ENCODE data around the gene TUBGCP4. TPM values are rescaled to one million over a fixed set of nuclear protein-coding genes. Genes with fewer than 3 reads are reported as not detected.
"Not testable (repeated sequence)": the region's sequence is repeated elsewhere in the genome, so short reads cannot be mapped to it uniquely, and the experiment has no call there.

The TUBGCP4 gene
- polyA plus RNA-seq, 1 of the 3 experiments (the other 2 are of a cell fraction), result 6.6 TPM

DNA sequence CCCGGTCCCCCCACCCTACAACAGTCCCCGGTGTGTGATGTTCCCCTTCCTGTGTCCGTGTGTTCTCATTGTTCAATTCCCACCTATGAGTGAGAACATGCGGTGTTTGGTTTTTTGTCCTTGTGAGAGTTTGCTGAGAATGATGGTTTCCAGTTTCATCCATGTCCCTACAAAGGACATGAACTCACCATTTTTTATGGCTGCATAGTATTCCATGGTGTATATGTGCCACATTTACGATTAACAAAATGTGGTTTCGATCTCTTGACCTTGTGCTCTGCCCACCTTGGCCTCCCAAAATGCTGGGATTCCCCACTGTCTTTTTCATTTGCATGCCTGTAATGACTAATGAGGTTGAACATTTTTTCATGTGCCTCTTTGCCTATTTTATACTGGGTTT, 22.7 kb downstream of the TUBGCP4 start:
- H3K9ac ChIP-seq; H3K27me3 ChIP-seq (ENCODE audit: insufficient read depth); H2AFZ ChIP-seq (ENCODE audit: low read depth); H3K9me3 ChIP-seq; CTCF ChIA-PET; H3K4me3 ChIP-seq (ENCODE audit: low read depth in 2 of 2, low read length in 1 of 2); H3K9me2 ChIP-seq; DNase-seq; H3K27ac ChIP-seq (ENCODE audit: low read depth in 2 of 2, low read length in 1 of 2); H3K4me2 ChIP-seq; H3F3A ChIP-seq (replicated peaks; ENCODE audit: insufficient read depth); H3K79me2 ChIP-seq (ENCODE audit: insufficient read depth); H4K20me1 ChIP-seq (ENCODE audit: insufficient read depth); POLR2A ChIA-PET; H3K4me1 ChIP-seq (ENCODE audit: control insufficient read depth in 1 of 2, insufficient read depth in 2 of 2, low read depth in 1 of 2, low read length in 1 of 2): not testable (repeated sequence)
- WGBS (ENCODE audit: low lambda C conversion rate), result 96% methylated on average over 6 of the region's 6 CpGs
- H3K36me3 ChIP-seq (replicated peaks in 1 of 2; ENCODE audit: control insufficient read depth in 1 of 2, insufficient read depth in 2 of 2, low read length in 1 of 2), result peaks cover 26 to 40% of the 10 kb centered on the region in 2 experiments

DNA sequence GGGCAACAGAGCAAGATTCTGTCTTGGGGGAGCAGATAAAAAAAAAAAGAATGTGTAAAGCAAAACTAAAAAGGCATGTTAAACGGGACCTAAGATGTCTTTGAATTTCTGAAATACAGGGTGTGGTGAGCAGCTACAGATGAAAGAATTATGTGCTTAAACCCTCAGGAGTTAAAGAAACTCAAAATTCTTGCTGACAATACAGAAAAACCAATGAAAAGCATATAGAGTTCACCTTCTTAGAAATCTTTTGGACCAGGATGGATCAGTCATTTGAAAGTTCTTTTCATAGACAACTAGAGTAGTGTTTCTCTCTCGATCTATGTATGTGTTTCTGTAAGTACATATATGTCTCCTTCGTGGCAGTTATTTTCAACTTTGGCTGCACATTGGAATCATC, 31.4 kb downstream of the TUBGCP4 start:
- no peaks in the 10 kb centered on the region for H3K79me2 ChIP-seq (ENCODE audit: insufficient read depth)
- no peaks in the 10 kb centered on the region for H3K9me3 ChIP-seq
- POLR2A ChIA-PET, result interaction anchor here (1.1 kb wide), 1 partner anchor 73 kb away, joined by 3 read pairs; no protein-coding TSS in a partner anchor
- H3K27me3 ChIP-seq (ENCODE audit: insufficient read depth), result no peaks in the 10 kb centered on the region
- H2AFZ ChIP-seq (ENCODE audit: low read depth), result no peak overlapping the region
- DNase-seq, result no peak
- peaks cover 0 to 14% of the 10 kb centered on the region in 2 experiments; a peak in 2 of 4 replicates for H3K4me1 ChIP-seq (ENCODE audit: control insufficient read depth in 1 of 2, insufficient read depth in 2 of 2, low read depth in 1 of 2, low read length in 1 of 2)
- CTCF ChIA-PET, result no interaction called here
- H3K27ac ChIP-seq (ENCODE audit: low read depth in 2 of 2, low read length in 1 of 2), result no peak overlapping the region
- H3K9me2 ChIP-seq, result no peaks in the 10 kb centered on the region
- peaks cover 71 to 81% of the 10 kb centered on the region in 2 experiments for H3K36me3 ChIP-seq (replicated peaks in 1 of 2; ENCODE audit: control insufficient read depth in 1 of 2, insufficient read depth in 2 of 2, low read length in 1 of 2)
- H4K20me1 ChIP-seq (ENCODE audit: insufficient read depth), result no peaks in the 10 kb centered on the region; the same call in 1 of the 2 replicates
- no peak overlapping the region for H3K9ac ChIP-seq
- WGBS (ENCODE audit: low lambda C conversion rate), result 95% methylated on average over 3 of the region's 3 CpGs
- H3K4me3 ChIP-seq (ENCODE audit: low read depth in 2 of 2, low read length in 1 of 2), result no peak overlapping the region
- TF ChIP-seq TEAD4 (IDR thresholded peaks at IDR 0.05; ENCODE audit: borderline replicate concordance, insufficient read depth), result no peak
- no peak for TF ChIP-seq TCF12 (IDR thresholded peaks at IDR 0.05)
- H3F3A ChIP-seq (replicated peaks; ENCODE audit: insufficient read depth), result peaks cover 14% of the 10 kb centered on the region
- no peak overlapping the region for H3K4me2 ChIP-seq

DNA sequence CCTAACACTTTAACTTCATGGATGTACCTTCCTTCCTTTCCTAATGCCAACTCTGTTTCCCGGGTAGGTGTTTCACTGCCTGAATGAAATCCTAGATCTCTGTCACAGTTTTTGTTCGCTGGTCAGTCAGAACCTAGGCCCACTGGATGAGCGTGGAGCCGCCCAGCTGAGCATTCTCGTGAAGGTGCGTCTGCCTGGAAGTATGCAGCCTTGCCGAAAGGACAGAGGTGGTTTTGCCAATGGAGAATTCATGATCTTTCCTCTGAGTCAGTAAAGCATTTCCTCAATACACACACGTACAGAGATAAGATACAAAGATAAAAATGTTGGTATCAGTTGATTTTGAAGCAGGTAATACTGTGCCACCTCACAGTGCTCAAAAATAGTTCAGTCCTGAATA, 32.7 kb downstream of the TUBGCP4 start:
- H3K9me3 ChIP-seq, result no peaks in the 10 kb centered on the region
- CTCF ChIA-PET, result interaction anchor here (0.9 to 1.2 kb wide), 2 partner anchors 28 to 111 kb away, joined by 3 to 4 read pairs; no protein-coding TSS in a partner anchor
- H3K27ac ChIP-seq (ENCODE audit: low read depth in 2 of 2, low read length in 1 of 2), result no peak overlapping the region
- no peak for DNase-seq
- no peak overlapping the region for H3K4me3 ChIP-seq (ENCODE audit: low read depth in 2 of 2, low read length in 1 of 2)
- peaks cover 0 to 16% of the 10 kb centered on the region in 2 experiments; a peak in 2 of 4 replicates for H3K4me1 ChIP-seq (ENCODE audit: control insufficient read depth in 1 of 2, insufficient read depth in 2 of 2, low read depth in 1 of 2, low read length in 1 of 2)
- peaks cover 15% of the 10 kb centered on the region for H3F3A ChIP-seq (replicated peaks; ENCODE audit: insufficient read depth)
- no peaks in the 10 kb centered on the region for H3K79me2 ChIP-seq (ENCODE audit: insufficient read depth)
- H3K27me3 ChIP-seq (ENCODE audit: insufficient read depth), result no peaks in the 10 kb centered on the region
- no peak overlapping the region for H3K4me2 ChIP-seq
- H2AFZ ChIP-seq (ENCODE audit: low read depth), result no peak overlapping the region
- H3K9ac ChIP-seq, result no peak overlapping the region
- TF ChIP-seq FOXM1 (IDR thresholded peaks at IDR 0.05; ENCODE audit: low read depth), result no peak
- H3K9me2 ChIP-seq, result no peaks in the 10 kb centered on the region
- POLR2A ChIA-PET, result interaction anchor here (1.6 kb wide), 1 partner anchor 33 kb away, joined by 3 read pairs; the partner anchor contains the start of genes TUBGCP4 and ZSCAN29
- WGBS (ENCODE audit: low lambda C conversion rate), result 92% methylated on average over 8 of the region's 8 CpGs
- H3K36me3 ChIP-seq (replicated peaks in 1 of 2; ENCODE audit: control insufficient read depth in 1 of 2, insufficient read depth in 2 of 2, low read length in 1 of 2), result peaks cover 74 to 86% of the 10 kb centered on the region in 2 experiments
- H4K20me1 ChIP-seq (ENCODE audit: insufficient read depth), result no peaks in the 10 kb centered on the region; the same call in 1 of the 2 replicates

DNA sequence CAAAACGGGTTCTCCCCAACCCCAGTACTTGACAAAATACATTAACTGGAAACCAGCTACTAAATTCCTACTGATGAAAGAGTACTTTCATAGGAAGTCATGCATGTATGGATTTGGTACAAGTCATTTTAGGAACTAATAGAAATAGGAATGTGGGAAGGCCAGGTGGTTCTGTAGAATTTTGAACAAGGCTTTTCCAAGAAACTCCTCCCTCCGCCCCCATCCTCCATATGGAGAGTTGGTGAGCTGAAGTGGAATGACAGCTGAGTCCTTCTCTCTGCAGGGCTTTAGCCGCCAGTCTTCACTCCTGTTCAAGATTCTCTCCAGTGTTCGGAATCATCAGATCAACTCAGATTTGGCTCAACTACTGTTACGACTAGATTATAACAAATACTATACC, 33.2 kb downstream of the TUBGCP4 start:
- H3K27me3 ChIP-seq (ENCODE audit: insufficient read depth), result no peaks in the 10 kb centered on the region
- 96% methylated on average over 5 of the region's 5 CpGs for WGBS (ENCODE audit: low lambda C conversion rate)
- H3K79me2 ChIP-seq (ENCODE audit: insufficient read depth), result no peaks in the 10 kb centered on the region
- no peak for TF ChIP-seq ELF1 (IDR thresholded peaks at IDR 0.05)
- TF ChIP-seq, protein P1, sequence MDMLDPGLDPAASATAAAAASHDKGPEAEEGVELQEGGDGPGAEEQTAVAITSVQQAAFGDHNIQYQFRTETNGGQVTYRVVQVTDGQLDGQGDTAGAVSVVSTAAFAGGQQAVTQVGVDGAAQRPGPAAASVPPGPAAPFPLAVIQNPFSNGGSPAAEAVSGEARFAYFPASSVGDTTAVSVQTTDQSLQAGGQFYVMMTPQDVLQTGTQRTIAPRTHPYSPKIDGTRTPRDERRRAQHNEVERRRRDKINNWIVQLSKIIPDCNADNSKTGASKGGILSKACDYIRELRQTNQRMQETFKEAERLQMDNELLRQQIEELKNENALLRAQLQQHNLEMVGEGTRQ (IDR thresholded peaks at IDR 0.05; ENCODE audit: borderline replicate concordance, low read depth, low read length), result no peak
- H3K4me3 ChIP-seq (ENCODE audit: low read depth in 2 of 2, low read length in 1 of 2), result no peak overlapping the region
- no peak overlapping the region for H2AFZ ChIP-seq (ENCODE audit: low read depth)
- ChIA-PET POLR2A (interaction anchor here (1.6 kb wide), 1 partner anchor 33 kb away, joined by 3 read pairs; the partner anchor contains the start of genes TUBGCP4 and ZSCAN29), CTCF (interaction anchor here (0.9 to 1.2 kb wide), 2 partner anchors 28 to 110 kb away, joined by 3 to 4 read pairs; no protein-coding TSS in a partner anchor)
- no peak overlapping the region for H3K9ac ChIP-seq
- no peak for DNase-seq
- H4K20me1 ChIP-seq (ENCODE audit: insufficient read depth), result no peaks in the 10 kb centered on the region; the same call in 1 of the 2 replicates
- peaks cover 0 to 21% of the 10 kb centered on the region in 2 experiments; a peak in 2 of 4 replicates for H3K4me1 ChIP-seq (ENCODE audit: control insufficient read depth in 1 of 2, insufficient read depth in 2 of 2, low read depth in 1 of 2, low read length in 1 of 2)
- no peak overlapping the region for H3K4me2 ChIP-seq
- peaks cover 15% of the 10 kb centered on the region for H3F3A ChIP-seq (replicated peaks; ENCODE audit: insufficient read depth)
- H3K36me3 ChIP-seq (replicated peaks in 1 of 2; ENCODE audit: control insufficient read depth in 1 of 2, insufficient read depth in 2 of 2, low read length in 1 of 2), result peaks cover 74 to 86% of the 10 kb centered on the region in 2 experiments
- H3K27ac ChIP-seq (ENCODE audit: low read depth in 2 of 2, low read length in 1 of 2), result no peak overlapping the region
- H3K9me2 ChIP-seq, result no peaks in the 10 kb centered on the region
- no peaks in the 10 kb centered on the region for H3K9me3 ChIP-seq
